Measurements from ENCODE around the gene STX16. TPM values are rescaled to one million over a fixed set of nuclear protein-coding genes. Genes with fewer than 3 reads are reported as not detected.

The STX16 gene
- total RNA-seq, 4 donors from 2014 or later = 9.2 to 34.3 (median 20.4) TPM

DNA sequence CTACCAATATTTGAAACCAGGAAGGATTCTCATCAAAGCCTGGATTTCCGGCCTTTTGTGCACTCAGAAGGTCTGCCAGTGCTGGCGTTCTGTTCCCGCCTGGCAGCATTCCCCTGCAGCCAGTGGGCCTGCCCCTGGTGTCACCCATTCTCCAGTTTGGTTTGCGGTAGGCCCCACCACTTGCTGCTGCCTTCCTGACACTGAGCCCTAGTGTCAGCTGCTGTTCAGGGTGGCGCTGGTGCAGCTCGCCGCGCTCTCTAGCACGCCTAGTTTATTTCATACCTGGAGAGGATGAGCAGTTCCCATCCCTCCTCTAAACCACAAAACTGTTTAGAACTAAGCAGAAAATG, 51.1 kb downstream of the STX16 start:
- Histone ChIP-seq H3K27me3 (no peaks in the 10 kb centered on the region), H3K27ac (no peak overlapping the region), H3K4me1 (no peaks in the 10 kb centered on the region), H3K4me3 (no peak overlapping the region), H3K9me3 (no peaks in the 10 kb centered on the region), H3K36me3 (peaks cover 0 to 64% of the 10 kb centered on the region in 2 donors)
- DNase-seq (no peak), ATAC-seq (no peak)
- in situ Hi-C loops (cut with MboI; ENCODE audit: low sequenced_read_pairs in 4 of 4) (no loop called here), intact Hi-C loops (cut with DNase I; ENCODE audit: low total_unique reads) (no loop called here)
- TF ChIP-seq, protein P1, sequence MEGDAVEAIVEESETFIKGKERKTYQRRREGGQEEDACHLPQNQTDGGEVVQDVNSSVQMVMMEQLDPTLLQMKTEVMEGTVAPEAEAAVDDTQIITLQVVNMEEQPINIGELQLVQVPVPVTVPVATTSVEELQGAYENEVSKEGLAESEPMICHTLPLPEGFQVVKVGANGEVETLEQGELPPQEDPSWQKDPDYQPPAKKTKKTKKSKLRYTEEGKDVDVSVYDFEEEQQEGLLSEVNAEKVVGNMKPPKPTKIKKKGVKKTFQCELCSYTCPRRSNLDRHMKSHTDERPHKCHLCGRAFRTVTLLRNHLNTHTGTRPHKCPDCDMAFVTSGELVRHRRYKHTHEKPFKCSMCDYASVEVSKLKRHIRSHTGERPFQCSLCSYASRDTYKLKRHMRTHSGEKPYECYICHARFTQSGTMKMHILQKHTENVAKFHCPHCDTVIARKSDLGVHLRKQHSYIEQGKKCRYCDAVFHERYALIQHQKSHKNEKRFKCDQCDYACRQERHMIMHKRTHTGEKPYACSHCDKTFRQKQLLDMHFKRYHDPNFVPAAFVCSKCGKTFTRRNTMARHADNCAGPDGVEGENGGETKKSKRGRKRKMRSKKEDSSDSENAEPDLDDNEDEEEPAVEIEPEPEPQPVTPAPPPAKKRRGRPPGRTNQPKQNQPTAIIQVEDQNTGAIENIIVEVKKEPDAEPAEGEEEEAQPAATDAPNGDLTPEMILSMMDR (IDR thresholded peaks at IDR 0.05 in 4 of 5, conservative IDR thresholded peaks at IDR 0.05 in 1 of 5) = no peak
- no peak for TF ChIP-seq POLR2A (IDR thresholded peaks at IDR 0.05)

DNA sequence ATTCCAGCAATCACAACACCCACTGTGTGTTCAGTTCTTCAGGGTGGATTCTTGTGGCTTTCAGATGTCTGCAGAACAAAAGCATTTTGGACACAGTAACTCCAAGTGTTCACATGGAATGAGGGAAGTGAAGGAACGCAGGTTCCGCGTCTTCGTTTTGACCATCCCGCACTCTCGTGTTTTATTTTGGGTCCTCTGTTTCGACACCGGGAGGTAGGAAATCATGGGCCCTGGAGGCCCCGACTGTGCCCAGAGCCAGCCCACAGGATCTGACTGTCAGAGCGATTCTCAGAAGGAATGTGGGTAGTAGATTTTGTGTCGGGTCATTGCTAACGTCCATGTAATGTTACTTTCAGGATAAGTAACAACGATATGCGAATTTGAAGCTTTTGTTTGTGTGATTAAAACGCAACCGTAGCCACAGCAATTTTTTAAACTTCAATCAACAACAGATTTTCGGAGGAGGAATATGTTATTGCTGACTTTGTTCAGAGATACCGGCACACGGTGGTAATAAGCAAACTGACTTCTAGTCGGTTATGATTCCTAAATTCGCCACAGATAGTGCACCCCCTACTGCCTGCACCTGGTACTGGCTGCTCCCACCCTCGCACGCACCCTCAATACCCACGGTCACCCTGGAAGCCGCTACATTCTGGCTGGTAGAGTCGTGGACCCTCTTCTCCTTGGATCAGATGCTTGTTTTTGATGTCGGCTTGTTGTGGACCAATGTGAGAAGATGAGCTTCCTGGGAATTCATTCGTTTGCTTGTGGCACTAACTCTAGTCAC, 52.0 kb downstream of the STX16 start:
- intact Hi-C loops (cut with DNase I; ENCODE audit: low total_unique reads) = no loop called here
- no peaks in the 10 kb centered on the region for H3K9me3 ChIP-seq
- ATAC-seq = no peak
- H3K27ac ChIP-seq = no peak overlapping the region
- no peaks in the 10 kb centered on the region for H3K27me3 ChIP-seq
- H3K4me1 ChIP-seq = no peaks in the 10 kb centered on the region
- TF ChIP-seq POLR2A (IDR thresholded peaks at IDR 0.05) = no peak
- TF ChIP-seq, protein P1 (IDR thresholded peaks at IDR 0.05 in 4 of 5, conservative IDR thresholded peaks at IDR 0.05 in 1 of 5) = peak in 1 of 5 experiments; percentile 24
- no peak for DNase-seq
- in situ Hi-C loops (cut with MboI; ENCODE audit: low sequenced_read_pairs in 4 of 4) = no loop called here
- H3K4me3 ChIP-seq = no peak overlapping the region
- H3K36me3 ChIP-seq = peaks cover 0 to 58% of the 10 kb centered on the region in 2 donors

- no peak overlapping the region for H3K4me3 ChIP-seq
- TF ChIP-seq, protein P1 (IDR thresholded peaks at IDR 0.05 in 4 of 5, conservative IDR thresholded peaks at IDR 0.05 in 1 of 5) = no peak
- no peak for TF ChIP-seq POLR2A (IDR thresholded peaks at IDR 0.05)
- no peak overlapping the region for H3K27ac ChIP-seq
- peaks cover 0 to 50% of the 10 kb centered on the region in 2 donors for H3K36me3 ChIP-seq
- DNase-seq = peak in 1 of 2 donors; percentile 8
- no peaks in the 10 kb centered on the region for H3K27me3 ChIP-seq
- in situ Hi-C loops (cut with MboI; ENCODE audit: low sequenced_read_pairs in 4 of 4) (no loop called here), intact Hi-C loops (cut with DNase I; ENCODE audit: low total_unique reads) (no loop called here)
- no peak for ATAC-seq
- no peaks in the 10 kb centered on the region for H3K9me3 ChIP-seq
- no peaks in the 10 kb centered on the region for H3K4me1 ChIP-seq
Observed at GRCh38 chr20:58703765-58704371, 52.8 kb downstream of the STX16 start.

DNA sequence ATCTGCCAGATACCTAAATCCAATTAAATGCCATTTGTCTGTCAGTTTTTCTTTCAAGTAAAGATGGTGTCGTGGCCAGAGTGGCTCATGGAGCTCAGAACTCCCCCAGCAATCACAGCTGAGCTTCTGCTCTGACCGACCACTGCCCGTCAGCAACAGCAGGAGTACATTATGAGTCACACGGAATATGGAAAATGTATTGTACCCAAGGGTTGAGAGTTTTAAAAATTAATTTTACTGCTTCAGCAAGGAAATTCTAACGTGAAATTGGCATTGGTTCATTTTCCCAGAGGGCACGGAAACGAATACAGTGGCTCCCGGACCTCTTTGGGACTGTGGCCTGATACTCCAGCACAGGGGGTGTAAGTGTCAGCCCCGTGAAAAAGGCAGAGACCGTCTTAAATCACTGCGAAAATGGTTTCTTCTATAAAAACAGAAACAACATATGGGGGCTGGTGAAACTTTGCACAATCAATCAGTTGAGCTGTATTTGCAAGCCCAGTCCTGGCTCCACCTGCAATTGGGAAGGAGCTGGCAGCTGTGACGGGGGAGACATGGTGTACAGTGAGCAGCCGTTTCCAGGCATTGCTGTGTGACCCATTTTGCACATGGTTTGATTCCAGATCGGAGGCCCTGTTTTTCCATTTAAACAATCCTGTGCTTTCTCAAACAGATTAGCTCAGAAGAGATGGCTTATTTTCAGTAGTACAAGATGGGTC, 54.3 kb downstream of the STX16 start:
- in situ Hi-C loops (cut with MboI; ENCODE audit: low sequenced_read_pairs in 4 of 4) (no loop called here), intact Hi-C loops (cut with DNase I; ENCODE audit: low total_unique reads) (no loop called here)
- DNase-seq = no peak
- no peak for TF ChIP-seq POLR2A (IDR thresholded peaks at IDR 0.05)
- TF ChIP-seq, protein P1 (IDR thresholded peaks at IDR 0.05 in 4 of 5, conservative IDR thresholded peaks at IDR 0.05 in 1 of 5) = no peak
- Histone ChIP-seq H3K36me3 (peaks cover 0 to 35% of the 10 kb centered on the region in 2 donors), H3K4me3 (no peak overlapping the region), H3K27me3 (no peaks in the 10 kb centered on the region), H3K27ac (no peak overlapping the region), H3K4me1 (no peaks in the 10 kb centered on the region), H3K9me3 (no peaks in the 10 kb centered on the region)
- no peak for ATAC-seq
